WTC11 (cell line): ENCODE results near the gene PSMD13.

Experiments used
- CTCF ChIP-seq: fragments of 200-600 bp; IDR thresholded peaks from 2 replicates; pipeline ENCODE4 v1.8.0; 2022; ENCODE audit warnings: antibody characterized with exemption
- E2F4 ChIP-seq: sonication (generic); formaldehyde crosslinking; IDR thresholded peaks from 2 replicates; pipeline ENCODE4 v1.8.1; 2022; ENCODE audit warnings: low read depth, mild to moderate bottlenecking, moderate library complexity, missing genetic modification reagents, borderline replicate concordance
- ESRRA ChIP-seq: sonication (generic); formaldehyde crosslinking; IDR thresholded peaks from 2 replicates; pipeline ENCODE4 v1.8.1; 2022; ENCODE audit warnings: mild to moderate bottlenecking, missing genetic modification reagents, borderline replicate concordance
- FOXP1 ChIP-seq: sonication (generic); formaldehyde crosslinking; IDR thresholded peaks from 2 replicates; pipeline ENCODE4 v1.8.0; 2022; ENCODE audit warnings: missing genetic modification reagents, mild to moderate bottlenecking, moderate library complexity, borderline replicate concordance
- JUN ChIP-seq: sonication (generic); formaldehyde crosslinking; IDR thresholded peaks from 2 replicates; pipeline ENCODE4 v1.8.0; 2023; ENCODE audit warnings: mild to moderate bottlenecking, missing genetic modification reagents
- SMAD3 ChIP-seq: sonication (generic); formaldehyde crosslinking; IDR thresholded peaks from 2 replicates; pipeline ENCODE4 v1.8.0; 2022; ENCODE audit warnings: missing genetic modification reagents, mild to moderate bottlenecking, borderline replicate concordance

GRCh38 chr11:225734-226453 lies 10.9 kb upstream of the PSMD13 start:
- TF ChIP-seq E2F4 (no peak), CTCF (no peak), JUN (no peak), ESRRA (no peak), SMAD3 (CRISPR knock-in tag) (no peak), FOXP1 (CRISPR knock-in tag) (no peak)
